HepG2 (cell line): ENCODE data around the gene TYMP. TPM values are rescaled to one million over a fixed set of nuclear protein-coding genes. Genes with fewer than 3 reads are reported as not detected.

Experiments used
- CERS6 ChIP-seq: sonication (generic); formaldehyde crosslinking; IDR thresholded peaks from 2 replicates; pipeline ENCODE4 v1.5.0; 2020; ENCODE audit warnings: missing genetic modification reagents
- DDIT3 ChIP-seq: sonication (generic); formaldehyde crosslinking; IDR thresholded peaks from 2 replicates; pipeline ENCODE4 v1.4.0; 2020; ENCODE audit warnings: mild to moderate bottlenecking, missing genetic modification reagents
- DNMT1 ChIP-seq: sonication (generic); formaldehyde crosslinking; IDR thresholded peaks from 2 replicates; pipeline ENCODE4 v1.5.1; 2020; ENCODE audit warnings: mild to moderate bottlenecking, missing genetic modification reagents
- DR1 ChIP-seq: sonication (generic); formaldehyde crosslinking; IDR thresholded peaks from 2 replicates; pipeline ENCODE4 v1.8.0; 2021; ENCODE audit warnings: mild to moderate bottlenecking, missing genetic modification reagents, inconsistent platforms
- FOSL1 ChIP-seq: sonication (generic); formaldehyde crosslinking; IDR thresholded peaks from 2 replicates; pipeline ENCODE4 v1.9.0; 2021; ENCODE audit warnings: missing genetic modification reagents, borderline replicate concordance
- FOXP4 ChIP-seq: sonication (generic); formaldehyde crosslinking; IDR thresholded peaks from 2 replicates; pipeline ENCODE4 v1.4.0; 2020; ENCODE audit warnings: missing genetic modification reagents
- KLF6 ChIP-seq: IDR thresholded peaks from 2 replicates; pipeline ENCODE4 v1.8.0; 2016; ENCODE audit warnings: missing biosample characterization, missing genetic modification reagents
- KMT2A ChIP-seq: sonication (generic); formaldehyde crosslinking; IDR thresholded peaks from 2 replicates; pipeline ENCODE4 v1.4.0; 2020; ENCODE audit warnings: missing genetic modification reagents
- MEIS2 ChIP-seq: sonication (generic); formaldehyde crosslinking; IDR thresholded peaks from 2 replicates; pipeline ENCODE4 v1.9.0; 2021; ENCODE audit warnings: mild to moderate bottlenecking, missing genetic modification reagents
- NFE2L1 ChIP-seq: sonication (generic); formaldehyde crosslinking; IDR thresholded peaks from 2 replicates; pipeline ENCODE4 v1.4.0; 2020; ENCODE audit warnings: missing genetic modification reagents, mild to moderate bottlenecking, borderline replicate concordance
- NR1H2 ChIP-seq: sonication (generic); formaldehyde crosslinking; IDR thresholded peaks from 2 replicates; pipeline ENCODE4 v1.8.1; 2022; ENCODE audit warnings: low read depth, missing genetic modification reagents, borderline replicate concordance
- RARG ChIP-seq: sonication (generic); formaldehyde crosslinking; IDR thresholded peaks from 2 replicates; pipeline ENCODE4 v1.4.0; 2020; ENCODE audit warnings: low read depth, mild to moderate bottlenecking, missing genetic modification reagents
- RXRB ChIP-seq: IDR thresholded peaks from 2 replicates; pipeline ENCODE4 v1.6.1; 2016; ENCODE audit warnings: borderline replicate concordance, missing genetic modification reagents, missing compliant biosample characterization
- STAG1 ChIP-seq: sonication (generic); formaldehyde crosslinking; IDR thresholded peaks from 2 replicates; pipeline ENCODE4 v1.4.0; 2020; ENCODE audit warnings: missing genetic modification reagents
- XBP1 ChIP-seq: sonication (generic); formaldehyde crosslinking; IDR thresholded peaks from 2 replicates; pipeline ENCODE4 v1.5.0; 2020; ENCODE audit warnings: missing genetic modification reagents
- ZFP41 ChIP-seq: sonication (generic); formaldehyde crosslinking; IDR thresholded peaks from 2 replicates; pipeline ENCODE4 v1.4.0; 2020; ENCODE audit warnings: mild to moderate bottlenecking, missing genetic modification reagents, borderline replicate concordance
- ZNF136 ChIP-seq: sonication (generic); formaldehyde crosslinking; IDR thresholded peaks from 2 replicates; pipeline ENCODE4 v1.8.1; 2022; ENCODE audit warnings: low read depth, mild to moderate bottlenecking, moderate library complexity, missing genetic modification reagents
- ZNF20 ChIP-seq: sonication (generic); formaldehyde crosslinking; IDR thresholded peaks from 2 replicates; pipeline ENCODE4 v1.4.0; 2020; ENCODE audit warnings: mild to moderate bottlenecking, moderate library complexity, missing genetic modification reagents
- ZNF207 ChIP-seq: fragments of 450-650 bp; IDR thresholded peaks from 2 replicates; pipeline ENCODE4 v1.6.1; 2016; ENCODE audit warnings: antibody characterized with exemption, borderline replicate concordance
- ZNF333 ChIP-seq: sonication (generic); formaldehyde crosslinking; IDR thresholded peaks from 2 replicates; pipeline ENCODE4 v1.4.0; 2020; ENCODE audit warnings: mild to moderate bottlenecking, missing genetic modification reagents, borderline replicate concordance
- ZNF430 ChIP-seq: sonication (generic); formaldehyde crosslinking; IDR thresholded peaks from 2 replicates; pipeline ENCODE4 v1.9.0; 2021; ENCODE audit warnings: mild to moderate bottlenecking, missing genetic modification reagents
- ZNF549 ChIP-seq: sonication (generic); formaldehyde crosslinking; IDR thresholded peaks from 2 replicates; pipeline ENCODE4 v1.5.0; 2020; ENCODE audit warnings: missing genetic modification reagents
- ZNF746 ChIP-seq: sonication (generic); formaldehyde crosslinking; IDR thresholded peaks from 2 replicates; pipeline ENCODE4 v1.8.0; 2022; ENCODE audit warnings: mild to moderate bottlenecking, missing genetic modification reagents
- ZSCAN29 ChIP-seq: sonication (generic); formaldehyde crosslinking; conservative IDR thresholded peaks from 2 replicates; pipeline ENCODE4 v1.4.0; 2020; ENCODE audit warnings: mild to moderate bottlenecking, missing genetic modification reagents
- polyA plus RNA-seq, 8 experiments: library from polyadenylated mRNA; depleted of rRNA in 3 of 8; stranded (reverse) in 7 of 8; unstranded in 1 of 8; fragments of >200 nt; fragmentation: Illumina TruSeq in 4 of 8; extraction: Trizol in 4 of 8; gene quantifications; 2 replicates each; pipeline versions ENCODE4 v1.2.1 to v1.2.3, GENCODE V29; 2011 to 2016; ENCODE audit warnings: low read depth in 4 of 8, missing spikeins in 1 of 8, mixed read lengths in 1 of 8; ENCODE audit not compliant: insufficient read depth in 1 of 8
- total RNA-seq, 5 experiments: library from RNA; depleted of rRNA; stranded (reverse); fragments of >200 nt; fragmentation: Illumina TruSeq; extraction: Trizol; gene quantifications; 2 replicates each; pipeline ENCODE4 v1.2.3, GENCODE V29; 2016; ENCODE audit warnings: low read depth in 1 of 5

The TYMP gene
- total and polyA plus RNA-seq, 2 of the 13 experiments (the other 11 are each of a cell fraction or from before 2014, with no cell fraction given), result 3.9 to 4.3 TPM

GRCh38 chr22:50507991-50508884 is 21.6 kb downstream of the TYMP start, which contains the start of gene NCAPH2 (continued):
- TF ChIP-seq ZFP41 (CRISPR knock-in tag) (no peak), RARG (CRISPR knock-in tag) (no peak), ZNF20 (CRISPR knock-in tag) (no peak), ZNF333 (no peak), FOSL1 (no peak), NFE2L1 (CRISPR knock-in tag) (no peak), DR1 (peak; percentile 74), ZNF549 (CRISPR knock-in tag) (no peak), STAG1 (CRISPR knock-in tag) (peak; percentile 20; the same call in 1 of the 2 replicates), XBP1 (CRISPR knock-in tag) (no peak), ZNF207 (no peak), ZNF746 (CRISPR knock-in tag) (peak; percentile 51; the same call in 1 of the 2 replicates), KMT2A (CRISPR knock-in tag) (peak; percentile 82), DDIT3 (CRISPR knock-in tag) (no peak), CERS6 (no peak), NR1H2 (no peak), MEIS2 (CRISPR knock-in tag) (peak; percentile 49; the same call in 1 of the 2 replicates), ZNF136 (CRISPR knock-in tag) (no peak), RXRB (CRISPR knock-in tag) (peak; percentile 64; the same call in 1 of the 2 replicates), FOXP4 (CRISPR knock-in tag) (0 out of 2 replicates have a peak, but pooled peaks have one; percentile 41), ZSCAN29 (CRISPR knock-in tag) (no peak), DNMT1 (CRISPR knock-in tag) (no peak), KLF6 (CRISPR knock-in tag) (0 out of 2 replicates have a peak, but pooled peaks have one; percentile 57), ZNF430 (CRISPR knock-in tag) (peak; percentile 68; the same call in 1 of the 2 replicates)
